ENCODE measurements around the gene IL31RA.
"Not testable (repeated sequence)": the region's sequence is repeated elsewhere in the genome, so short reads cannot be mapped to it uniquely, and the experiment has no call there.

Gene IL31RA

DNA sequence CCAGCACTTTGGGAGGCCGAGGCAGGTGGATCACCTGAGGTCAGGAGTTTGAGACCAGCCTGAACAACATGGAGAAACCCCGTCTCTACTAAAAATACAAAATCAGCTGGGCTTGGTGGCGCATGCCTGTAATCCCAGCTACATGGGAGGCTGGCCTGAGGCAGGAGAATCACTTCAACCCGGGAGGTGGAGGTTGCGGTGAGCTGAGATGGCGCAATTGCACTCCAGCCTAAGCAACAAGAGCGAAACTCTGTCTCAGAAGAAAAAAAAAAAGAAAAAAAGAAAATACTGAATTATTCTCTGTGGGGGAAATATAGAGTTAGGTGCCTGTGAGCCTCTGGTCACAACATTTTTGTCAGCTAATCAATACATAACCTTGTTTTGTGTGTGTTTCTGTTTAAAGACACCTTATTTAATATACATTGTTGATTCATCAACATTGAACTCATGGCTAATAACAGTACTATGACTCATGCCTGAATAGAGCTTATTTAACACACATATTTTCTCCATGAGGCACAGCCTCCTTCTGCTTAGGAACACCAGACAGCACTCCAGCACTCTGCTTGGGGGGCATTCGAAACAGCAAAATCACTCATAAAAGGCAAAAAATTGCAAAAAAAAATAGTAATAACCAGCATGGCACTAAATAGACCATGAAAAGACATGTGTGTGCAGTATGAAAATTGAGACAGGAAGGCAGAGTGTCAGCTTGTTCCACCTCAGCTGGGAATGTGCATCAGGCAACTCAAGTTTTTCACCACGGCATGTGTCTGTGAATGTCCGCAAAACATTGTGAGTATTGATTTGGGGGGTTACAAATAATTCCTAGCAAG lies at the start of gene IL31RA:
Gene IL31RA, plus strand, starts transcription at position 519 of the 836 bp plus-strand sequence. Its CDS starts 214 bp downstream, at position 733.
- no peak for DNase-seq (ENCODE audit: low read depth in 2 of 2)

- DNase-seq (ENCODE audit: low read depth in 2 of 2): not testable (repeated sequence)
These were observed 42.3 kb upstream of the IL31RA start for GRCh38 chr5:55808814-55809213.

- not testable (repeated sequence) for DNase-seq (ENCODE audit: low read depth in 2 of 2)
These were observed 35.2 kb upstream of the IL31RA start for GRCh38 chr5:55815939-55816338.

DNA sequence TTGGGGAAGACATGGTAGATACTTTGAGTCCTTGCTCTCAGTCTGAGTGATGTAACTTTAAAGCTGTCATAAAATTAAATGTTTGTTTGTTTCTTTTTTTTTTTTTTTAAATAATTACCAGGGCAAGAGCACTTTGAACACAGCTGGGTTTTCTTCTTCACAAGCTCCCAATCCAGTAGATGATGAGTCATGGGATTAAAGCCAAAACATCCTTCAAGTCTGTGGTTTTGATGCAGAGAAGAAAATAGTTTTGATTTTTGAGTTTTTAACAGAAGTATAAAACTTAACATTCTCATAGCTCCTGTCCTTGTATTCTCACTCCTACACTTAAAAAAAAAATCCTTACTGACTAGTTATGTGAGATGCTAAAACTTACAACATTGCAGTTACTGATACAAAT lies 34.8 kb upstream of the IL31RA start:
- DNase-seq (ENCODE audit: low read depth in 2 of 2): no peak

DNA sequence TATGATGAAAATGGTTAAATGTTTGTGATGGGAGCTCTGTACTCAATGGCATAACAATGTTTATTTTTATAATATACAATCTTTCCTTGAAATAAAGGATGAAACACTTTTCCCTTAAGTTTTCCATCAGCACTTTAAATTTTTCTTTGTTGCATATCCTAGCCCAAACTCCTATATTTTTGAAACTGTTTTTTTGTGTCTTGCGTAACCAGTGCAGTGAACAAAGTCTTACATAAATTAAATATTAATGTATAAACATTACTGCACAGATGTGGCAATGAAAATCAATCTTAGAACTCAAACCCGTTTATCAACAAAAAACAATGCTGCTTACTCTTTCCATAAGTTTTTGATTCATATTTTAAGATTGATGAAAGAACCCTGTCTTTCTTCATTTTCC lies 34.1 kb upstream of the IL31RA start:
- no peak for DNase-seq (ENCODE audit: low read depth in 2 of 2)

- no peak for DNase-seq (ENCODE audit: low read depth in 2 of 2)
These were observed 30.7 kb upstream of the IL31RA start for GRCh38 chr5:55820488-55820887.

- no peak for DNase-seq (ENCODE audit: low read depth in 2 of 2)
These were observed 29.2 kb upstream of the IL31RA start for GRCh38 chr5:55821731-55822512.

GRCh38 chr5:55823151-55823796 lies 27.9 kb upstream of the IL31RA start:
- DNase-seq (ENCODE audit: low read depth in 2 of 2): no peak

GRCh38 chr5:55829956-55830355 lies 21.2 kb upstream of the IL31RA start:
- DNase-seq (ENCODE audit: low read depth in 2 of 2): no peak

- no peak for DNase-seq (ENCODE audit: low read depth in 2 of 2)
These were observed 18.7 kb upstream of the IL31RA start for GRCh38 chr5:55832446-55832845.

DNA sequence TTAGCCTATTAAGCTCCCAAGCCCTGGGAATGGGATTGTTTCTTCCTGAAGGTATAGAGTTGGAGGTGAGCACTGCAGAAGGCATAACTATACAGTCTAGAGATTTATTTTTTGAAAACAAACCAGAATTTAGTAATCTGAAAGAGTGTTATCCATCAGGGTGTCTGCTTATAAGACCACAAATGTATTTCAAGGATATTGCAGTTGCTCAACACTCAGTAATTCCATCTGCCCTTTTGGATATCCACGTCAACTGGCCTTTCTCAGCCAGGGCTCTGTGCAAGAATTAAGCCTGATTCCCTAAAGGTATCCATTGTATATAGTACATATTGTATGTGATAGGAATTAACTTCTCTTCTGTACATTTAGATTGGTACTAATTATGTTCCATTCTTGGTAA lies 15.0 kb upstream of the IL31RA start:
- DNase-seq (ENCODE audit: low read depth in 2 of 2): no peak

DNA sequence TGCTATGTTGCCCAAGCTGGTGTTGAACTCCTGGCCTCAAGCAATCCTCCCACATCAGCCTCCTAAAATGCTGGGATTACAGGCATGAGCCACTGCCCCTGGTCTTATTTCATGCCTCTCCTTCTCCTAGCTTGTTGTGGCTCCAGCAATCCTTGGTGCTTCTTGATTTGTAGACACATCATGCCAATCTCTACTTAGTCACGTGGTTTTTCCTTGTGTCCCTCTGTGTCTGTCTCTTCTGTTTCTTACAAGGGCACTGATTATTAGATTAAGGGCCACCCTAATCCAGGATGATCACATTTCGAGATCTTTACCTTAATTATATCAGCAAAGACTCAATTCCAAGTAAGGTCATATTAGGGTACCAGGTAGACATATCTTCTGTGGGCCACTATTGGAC lies 9.2 kb upstream of the IL31RA start:
- DNase-seq (ENCODE audit: low read depth in 2 of 2): no peak

DNA sequence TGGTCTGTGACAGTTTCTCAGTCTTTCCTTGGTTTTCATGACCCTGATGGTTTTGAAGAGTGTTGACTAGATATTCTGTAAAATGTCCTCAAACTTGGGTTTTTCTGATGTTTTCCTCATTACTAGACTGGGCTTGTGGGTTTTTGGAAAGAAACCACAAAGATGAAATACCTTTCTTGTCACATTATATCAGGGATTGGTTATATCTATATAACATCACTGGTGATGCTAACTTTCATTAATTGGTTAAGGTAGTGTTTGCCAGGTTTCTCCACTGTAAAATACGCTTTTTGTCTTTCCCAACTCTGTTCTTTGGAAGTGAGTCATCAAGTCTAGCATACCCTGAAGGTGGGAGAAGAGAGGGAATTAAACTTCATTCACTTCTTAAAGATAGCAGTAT lies 3.3 kb upstream of the IL31RA start:
- DNase-seq (ENCODE audit: low read depth in 2 of 2): no peak

DNA sequence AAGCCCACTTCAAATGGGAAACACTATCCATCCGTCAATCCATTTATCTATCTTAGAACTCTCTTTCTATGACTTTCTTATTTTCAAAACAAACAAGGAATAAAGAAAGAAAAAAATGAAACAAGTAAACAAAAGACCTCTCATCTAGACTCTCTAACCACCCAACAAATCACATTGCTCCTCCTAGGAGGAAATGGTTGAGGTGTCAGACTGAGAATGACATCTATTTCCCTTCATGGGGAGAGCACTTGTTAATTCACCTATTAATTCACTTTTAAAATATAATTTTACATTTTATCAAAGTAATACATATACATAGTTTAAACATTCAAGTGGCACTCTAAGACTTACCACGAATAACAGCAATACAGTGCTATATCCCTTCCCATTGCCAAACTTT lies 2.4 kb upstream of the IL31RA start:
- DNase-seq (ENCODE audit: low read depth in 2 of 2): no peak

- no peak for DNase-seq (ENCODE audit: low read depth in 2 of 2)
These were observed 470 bp downstream of the IL31RA start for GRCh38 chr5:55851675-55851979.

DNA sequence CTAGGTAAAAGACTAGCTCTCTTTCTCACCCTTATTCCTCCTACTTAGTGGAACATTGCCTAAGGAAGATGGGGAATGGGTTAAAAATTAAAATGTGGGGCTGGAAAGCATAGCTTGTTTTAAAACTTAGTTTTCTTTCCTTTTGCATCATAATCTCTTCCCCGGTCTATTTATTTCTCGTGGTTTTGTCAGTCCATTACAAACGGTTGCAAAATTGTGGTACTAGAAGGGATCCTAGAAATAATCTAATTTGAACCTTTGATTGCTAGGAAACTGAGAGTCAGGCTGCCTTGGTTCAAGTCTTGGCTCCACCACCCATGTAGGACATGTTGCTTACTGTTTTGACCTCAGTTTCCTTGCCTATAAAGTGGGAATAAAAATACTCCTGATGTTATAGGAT lies 1.3 kb downstream of the IL31RA start:
- DNase-seq (ENCODE audit: low read depth in 2 of 2): no peak

DNA sequence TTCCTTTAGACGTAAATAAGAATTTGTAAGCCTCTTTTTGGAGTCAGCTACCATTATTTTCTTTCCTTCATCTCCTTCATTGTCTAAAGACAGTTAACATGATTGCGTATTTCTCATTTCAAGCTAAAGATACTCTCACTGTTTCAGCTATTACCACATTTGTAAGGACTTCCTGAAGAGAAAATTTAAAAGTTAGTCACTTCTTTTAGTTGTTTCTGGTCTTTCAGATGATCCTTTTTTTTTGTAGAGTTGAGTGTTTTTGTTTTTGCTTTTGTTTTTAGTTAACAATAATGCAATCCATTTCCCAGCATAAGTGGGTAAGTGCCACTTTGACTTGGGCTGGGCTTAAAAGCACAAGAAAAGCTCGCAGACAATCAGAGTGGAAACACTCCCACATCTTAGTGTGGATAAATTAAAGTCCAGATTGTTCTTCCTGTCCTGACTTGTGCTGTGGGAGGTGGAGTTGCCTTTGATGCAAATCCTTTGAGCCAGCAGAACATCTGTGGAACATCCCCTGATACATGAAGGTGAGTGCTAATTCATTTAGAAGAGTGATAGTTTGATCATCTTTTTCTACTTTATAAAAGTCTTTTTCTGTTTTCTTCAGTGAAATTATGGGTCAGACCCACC lies 2.0 kb downstream of the IL31RA start:
- DNase-seq (ENCODE audit: low read depth in 2 of 2): no peak

GRCh38 chr5:55853818-55854217 lies 2.7 kb downstream of the IL31RA start:
- no peak for DNase-seq (ENCODE audit: low read depth in 2 of 2)

GRCh38 chr5:55855509-55855908 lies 4.4 kb downstream of the IL31RA start:
- no peak for DNase-seq (ENCODE audit: low read depth in 2 of 2)

GRCh38 chr5:55856516-55857246 lies 5.5 kb downstream of the IL31RA start:
- no peak for DNase-seq (ENCODE audit: low read depth in 2 of 2)

DNA sequence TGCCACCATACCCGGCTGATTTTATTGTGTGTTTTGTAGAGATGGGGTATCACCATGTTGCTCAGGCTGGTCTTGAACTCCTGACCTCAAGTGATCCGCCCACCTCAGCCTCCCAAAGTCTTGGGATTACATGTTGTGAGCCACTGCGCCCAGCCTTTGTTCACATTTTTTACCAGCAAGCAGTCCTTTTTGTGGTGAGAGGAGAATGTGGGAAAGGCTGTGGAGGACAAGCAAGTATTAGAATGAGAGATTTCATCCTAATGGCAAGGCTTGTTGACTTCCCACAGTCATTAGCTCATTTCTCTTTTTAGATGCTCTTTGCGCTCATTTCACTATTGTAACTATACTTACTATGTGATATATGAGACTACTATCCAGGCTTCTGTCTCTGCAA lies 6.1 kb downstream of the IL31RA start:
- DNase-seq (ENCODE audit: low read depth in 2 of 2): no peak

DNA sequence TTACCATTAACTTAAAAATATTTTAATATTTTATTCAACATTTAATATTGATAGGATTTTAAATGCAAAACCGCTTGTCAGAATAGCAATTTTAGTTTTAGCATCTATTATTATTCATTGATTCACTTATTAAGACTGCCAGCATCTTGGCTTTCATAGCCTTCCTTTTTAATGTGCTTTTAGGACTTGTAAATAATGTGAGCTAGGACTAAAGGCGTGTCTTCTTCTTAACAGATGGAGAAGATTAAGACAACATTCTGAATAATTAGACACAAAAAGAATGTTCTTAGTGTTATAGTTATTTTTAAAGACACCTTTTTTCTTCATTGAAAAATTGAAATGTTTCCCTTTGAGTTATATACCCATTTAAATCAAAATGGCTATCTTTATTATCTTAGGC lies 6.9 kb downstream of the IL31RA start:
- no peak for DNase-seq (ENCODE audit: low read depth in 2 of 2)

Measured in stimulated activated CD8-positive, alpha-beta memory T cell treated with anti-CD3 and anti-CD28 coated beads, Interleukin-7, amount 100 ng/mL, for 1 hour (primary cell).